GM19193 (cell line): ENCODE results near the gene ZNF804A.

Experiments used
- POLR2A ChIP-seq: IDR thresholded peaks from 4 replicates; pipeline ENCODE4 v1.6.1; 2011; ENCODE audit not compliant: insufficient read depth, insufficient read length; ENCODE audit errors: extremely low read depth

Gene ZNF804A

GRCh38 chr2:184596819-184597411, 1.4 kb upstream of the ZNF804A start:
- no peak for TF ChIP-seq POLR2A

DNA sequence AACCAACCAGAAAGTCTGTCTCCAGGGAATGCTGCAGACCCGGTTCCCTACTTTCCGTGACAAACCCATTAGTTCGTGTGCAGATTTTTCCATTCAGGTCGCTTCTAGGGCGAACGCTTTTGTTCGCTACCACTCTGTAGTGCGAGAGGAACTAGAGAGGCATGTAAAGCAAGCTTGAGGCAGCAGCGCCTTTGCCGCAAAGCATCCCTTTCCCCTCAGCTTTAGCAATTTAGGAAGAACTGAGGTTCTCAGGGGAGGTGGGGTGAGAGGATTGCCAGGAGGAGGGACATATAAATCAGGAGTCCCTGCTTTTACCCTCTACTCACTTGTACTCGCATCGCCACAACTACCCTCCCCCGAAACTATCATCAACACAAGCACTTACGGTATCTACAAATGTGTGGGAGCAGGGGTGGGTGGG, 748 bp upstream of the ZNF804A start:
- TF ChIP-seq POLR2A, result no peak

GRCh38 chr2:184598002-184598315, 370 bp upstream of the ZNF804A start:
- TF ChIP-seq POLR2A, result no peak

- TF ChIP-seq POLR2A, result no peak
Measured at GRCh38 chr2:184599054-184599871, 934 bp downstream of the ZNF804A start.

DNA sequence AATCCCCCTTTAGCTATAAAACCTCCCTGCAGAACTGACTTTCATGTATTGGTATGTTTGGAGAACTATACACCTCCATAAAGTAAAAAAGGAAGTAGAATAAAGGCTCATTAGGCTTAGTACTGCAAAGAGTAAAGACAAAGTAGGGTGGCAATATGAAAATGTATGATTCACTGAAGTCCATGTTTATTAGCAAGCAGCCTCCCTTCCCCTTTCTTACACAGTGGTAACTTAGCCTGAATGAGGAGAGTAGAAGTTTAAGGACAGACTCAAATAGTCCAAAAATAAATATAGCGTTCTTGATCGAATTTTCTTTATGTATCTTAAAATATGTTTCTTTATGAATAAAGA, 1.5 kb downstream of the ZNF804A start:
- TF ChIP-seq POLR2A, result no peak

GRCh38 chr2:184602734-184603133, 4.4 kb downstream of the ZNF804A start:
- TF ChIP-seq POLR2A, result no peak

DNA sequence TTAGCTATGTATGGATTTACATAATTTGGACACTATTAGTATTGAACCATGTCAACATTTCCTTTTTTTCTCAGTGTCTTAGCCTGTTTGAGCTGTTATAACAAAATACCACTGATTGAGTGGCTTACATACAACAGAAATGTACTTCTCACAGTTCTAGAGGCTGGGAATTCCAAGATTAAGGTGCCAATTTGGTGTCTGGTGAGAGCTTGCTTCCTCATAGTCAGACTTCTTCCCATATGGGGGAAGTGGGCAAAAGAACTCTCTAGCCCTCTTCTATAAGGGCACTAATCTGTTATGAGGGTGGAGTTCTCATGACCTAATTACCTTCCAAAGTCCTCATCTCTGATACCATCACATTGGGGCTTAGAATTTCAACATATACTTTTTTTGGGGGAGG, 12.6 kb downstream of the ZNF804A start:
- no peak for TF ChIP-seq POLR2A

DNA sequence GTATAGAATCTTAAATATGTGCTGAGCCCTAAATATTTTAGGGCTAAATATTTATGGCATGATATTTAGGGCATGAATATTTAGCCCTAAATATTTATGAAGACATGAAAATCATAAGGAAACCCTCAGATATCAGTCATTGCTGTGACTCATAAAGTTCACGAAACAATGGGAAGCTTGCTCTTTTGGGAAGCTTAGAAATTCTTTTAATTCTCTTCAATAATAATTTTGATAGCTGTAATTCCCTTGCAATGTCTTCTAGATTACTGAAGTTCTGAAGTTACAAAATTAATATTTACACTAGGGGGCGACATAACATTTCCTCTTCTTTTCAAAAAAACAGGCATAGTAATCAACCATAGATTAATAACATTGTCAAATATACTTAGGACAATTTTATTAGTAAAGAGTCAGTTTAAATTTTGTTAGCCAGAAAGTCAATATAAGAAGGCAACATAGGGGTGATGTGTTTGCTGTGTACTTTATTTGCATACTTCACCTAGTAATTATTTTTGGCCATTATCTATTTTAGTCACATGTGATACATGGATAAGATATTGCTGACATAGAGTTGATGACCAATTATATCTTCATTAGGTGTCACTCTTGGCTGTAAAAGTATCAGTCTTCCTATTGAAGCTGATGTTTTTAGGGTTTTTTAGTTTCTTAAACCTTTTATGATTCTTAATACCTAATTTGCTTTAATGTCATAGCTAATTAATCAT, 13.2 kb downstream of the ZNF804A start:
- TF ChIP-seq POLR2A, result no peak

DNA sequence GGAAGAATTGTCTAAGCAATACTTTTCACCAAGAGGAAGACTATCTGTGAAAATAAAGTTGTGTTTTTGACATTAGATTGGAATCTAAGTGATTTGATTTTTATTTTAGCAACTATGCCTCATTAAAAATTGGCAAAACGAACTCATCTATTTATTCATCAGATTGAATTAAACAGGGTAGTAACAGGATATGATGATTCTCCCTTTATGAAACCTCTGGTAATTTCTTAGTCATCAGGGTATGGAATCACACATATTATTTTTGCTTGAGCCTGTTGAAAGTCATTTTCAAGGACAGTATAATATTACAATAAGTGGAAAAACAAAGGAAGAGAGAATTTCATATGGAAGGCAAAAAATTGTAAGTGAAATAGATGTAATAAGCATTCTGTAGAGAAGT, 22.0 kb downstream of the ZNF804A start:
- TF ChIP-seq POLR2A, result no peak

GRCh38 chr2:184624311-184624710, 26.0 kb downstream of the ZNF804A start:
- no peak for TF ChIP-seq POLR2A

DNA sequence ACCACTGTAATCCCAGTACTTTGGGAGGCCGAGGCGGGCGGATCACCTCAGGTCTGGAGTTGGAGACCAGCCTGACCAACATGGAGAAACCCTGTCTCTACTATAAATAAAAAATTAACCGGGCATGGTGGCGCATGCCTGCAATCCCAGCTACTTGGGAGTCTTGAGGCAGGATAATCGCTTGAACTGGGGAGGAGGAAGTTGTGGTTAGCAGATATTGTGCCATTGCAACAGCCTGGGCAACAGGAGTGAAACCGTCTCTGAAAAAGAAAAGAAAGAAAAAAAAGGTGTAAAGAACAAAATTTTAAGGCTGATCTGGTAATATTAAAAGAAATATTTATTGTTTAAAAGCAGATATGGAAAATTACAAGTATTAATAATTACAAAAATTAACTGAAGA, 29.7 kb downstream of the ZNF804A start:
- TF ChIP-seq POLR2A, result no peak

DNA sequence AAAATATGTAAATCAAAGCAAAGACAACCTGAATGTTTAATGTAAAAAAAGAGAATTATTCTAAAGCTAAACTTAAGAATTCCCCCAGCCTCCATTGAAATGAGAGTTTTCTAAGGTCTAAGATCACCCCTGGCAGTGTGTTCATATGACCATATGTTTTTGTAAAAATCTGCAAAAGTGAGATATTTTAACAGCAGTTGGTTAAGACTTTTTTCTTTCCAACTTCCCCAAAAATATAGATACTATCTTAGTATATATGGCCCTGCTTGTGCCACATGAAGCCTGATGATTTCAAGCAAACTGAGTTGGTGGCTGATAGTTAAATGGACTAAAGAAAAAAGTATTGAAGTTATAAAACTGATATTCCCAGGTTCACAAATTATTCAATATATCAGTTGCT, 35.4 kb downstream of the ZNF804A start:
- TF ChIP-seq POLR2A, result no peak

GRCh38 chr2:184637781-184638180, 39.5 kb downstream of the ZNF804A start:
- TF ChIP-seq POLR2A, result no peak

DNA sequence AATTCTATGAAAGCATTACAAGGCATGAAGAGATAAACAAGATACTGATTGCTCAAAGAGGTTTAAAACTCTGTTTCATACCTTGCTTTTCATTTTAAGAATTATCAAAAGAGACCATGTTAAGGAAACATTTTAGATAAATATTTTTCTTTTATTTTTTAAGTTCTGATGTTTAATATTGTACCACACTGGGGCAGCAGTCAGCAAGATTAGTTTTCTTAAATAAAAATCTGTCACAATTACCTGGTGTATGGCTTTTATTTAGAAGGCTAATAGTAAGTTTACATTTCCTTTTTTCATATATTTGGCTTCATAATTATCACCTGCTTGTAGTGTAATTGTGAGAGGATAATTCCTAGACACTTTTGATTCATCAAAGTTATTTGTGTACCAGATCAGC, 46.4 kb downstream of the ZNF804A start:
- no peak for TF ChIP-seq POLR2A

- no peak for TF ChIP-seq POLR2A
Measured at GRCh38 chr2:184646177-184646576, 47.8 kb downstream of the ZNF804A start.

- no peak for TF ChIP-seq POLR2A
Measured at GRCh38 chr2:184646593-184646992, 48.3 kb downstream of the ZNF804A start.

DNA sequence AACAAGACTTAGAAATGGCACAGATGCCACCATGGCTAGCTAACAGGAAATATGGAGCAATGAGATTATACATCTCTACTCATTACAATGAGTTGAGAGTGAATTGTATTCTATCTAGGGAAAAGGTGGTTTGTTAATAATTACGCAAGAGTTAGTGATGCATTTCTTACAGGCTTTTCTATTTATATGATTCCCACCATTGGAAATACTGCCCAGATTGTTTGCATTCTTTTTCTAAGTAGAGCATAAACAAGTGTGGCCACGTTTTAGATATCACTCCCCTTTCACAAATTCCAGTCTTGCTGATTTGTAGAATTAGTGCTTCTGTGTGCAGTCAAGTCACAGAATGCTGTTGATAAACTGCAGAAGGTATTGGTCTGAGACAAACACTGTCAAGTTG, 56.6 kb downstream of the ZNF804A start:
- no peak for TF ChIP-seq POLR2A

GRCh38 chr2:184677171-184677570, 78.8 kb downstream of the ZNF804A start:
- TF ChIP-seq POLR2A, result no peak
